Measurements from ENCODE around the gene CEP41.

DNA sequence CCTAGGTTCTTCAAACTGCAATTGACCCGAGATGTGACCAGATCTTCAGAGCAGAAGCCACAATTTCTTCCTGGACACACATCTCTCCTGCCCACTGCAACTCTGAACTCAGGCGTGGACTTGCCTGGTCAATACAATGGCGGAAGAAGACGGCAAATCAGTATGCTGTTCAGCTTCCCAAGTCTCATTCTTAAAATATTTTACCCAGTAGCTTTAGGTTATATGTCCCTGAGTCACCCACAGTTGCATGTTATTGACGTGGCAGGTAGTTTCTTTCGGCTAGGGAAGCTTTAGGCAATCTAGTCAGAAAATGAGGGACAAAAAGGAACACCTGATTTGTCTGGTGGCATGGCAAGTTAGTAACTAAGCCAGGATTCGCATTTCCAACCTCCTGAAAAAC is 22.5 kb downstream of the CEP41 start:
- TF ChIP-seq, protein P1, sequence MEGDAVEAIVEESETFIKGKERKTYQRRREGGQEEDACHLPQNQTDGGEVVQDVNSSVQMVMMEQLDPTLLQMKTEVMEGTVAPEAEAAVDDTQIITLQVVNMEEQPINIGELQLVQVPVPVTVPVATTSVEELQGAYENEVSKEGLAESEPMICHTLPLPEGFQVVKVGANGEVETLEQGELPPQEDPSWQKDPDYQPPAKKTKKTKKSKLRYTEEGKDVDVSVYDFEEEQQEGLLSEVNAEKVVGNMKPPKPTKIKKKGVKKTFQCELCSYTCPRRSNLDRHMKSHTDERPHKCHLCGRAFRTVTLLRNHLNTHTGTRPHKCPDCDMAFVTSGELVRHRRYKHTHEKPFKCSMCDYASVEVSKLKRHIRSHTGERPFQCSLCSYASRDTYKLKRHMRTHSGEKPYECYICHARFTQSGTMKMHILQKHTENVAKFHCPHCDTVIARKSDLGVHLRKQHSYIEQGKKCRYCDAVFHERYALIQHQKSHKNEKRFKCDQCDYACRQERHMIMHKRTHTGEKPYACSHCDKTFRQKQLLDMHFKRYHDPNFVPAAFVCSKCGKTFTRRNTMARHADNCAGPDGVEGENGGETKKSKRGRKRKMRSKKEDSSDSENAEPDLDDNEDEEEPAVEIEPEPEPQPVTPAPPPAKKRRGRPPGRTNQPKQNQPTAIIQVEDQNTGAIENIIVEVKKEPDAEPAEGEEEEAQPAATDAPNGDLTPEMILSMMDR (IDR thresholded peaks at IDR 0.05; ENCODE audit: low read length) = no peak
- no peak for TF ChIP-seq EZH2 (IDR thresholded peaks at IDR 0.05; ENCODE audit: borderline replicate concordance, low read length)

Data from OCI-LY1 (cell line).